Lower lobe of right lung (tissue), 2 donors: Measurements from ENCODE around the gene CPNE7. TPM values are rescaled to one million over a fixed set of nuclear protein-coding genes. Genes with fewer than 3 reads are reported as not detected.

Experiments
- ATAC-seq, 2 donors: fragments of 200-7000 bp; cut with Tn5 transposase; one replicate each; pipeline ENCODE4 v1.9.1; 2020 to 2022; ENCODE audit warnings: mild to moderate bottlenecking in 2 of 2, moderate library complexity in 2 of 2
- DNase-seq: peaks from one replicate; pipeline ENCODE4 v3.0.0-alpha.2; 2020
- H3K27ac ChIP-seq: fragments of 200-600 bp; one replicate; pipeline ENCODE4 v1.8.0; 2022
- H3K27me3 ChIP-seq: fragments of 200-600 bp; one replicate; pipeline ENCODE4 v1.8.0; 2022; ENCODE audit warnings: low read depth
- H3K36me3 ChIP-seq: fragments of 200-600 bp; one replicate; pipeline ENCODE4 v1.8.0; 2022; ENCODE audit warnings: mild to moderate bottlenecking
- H3K4me1 ChIP-seq: fragments of 200-600 bp; one replicate; pipeline ENCODE4 v1.8.0; 2022
- H3K4me3 ChIP-seq: fragments of 200-600 bp; one replicate; pipeline ENCODE4 v1.8.0; 2022; ENCODE audit warnings: mild to moderate bottlenecking
- H3K9me3 ChIP-seq: fragments of 200-600 bp; one replicate; pipeline ENCODE4 v1.8.0; 2022
- intact Hi-C: fragments of 100-400 bp; cut with DNase I; formaldehyde crosslinking; loops from one replicate; pipeline ENCODE4 v1.11.0; 2022
- total RNA-seq: library from RNA; stranded (reverse); fragmentation: NEBNext Ultra II Directional; extraction: Animal tissue kit (Norgen Biotek cat#: 25700); gene quantifications from one replicate; pipeline ENCODE4 v1.2.1, GENCODE V29; 2021
- TF ChIP-seq, protein P1 (sequence below): fragments of 200-600 bp; IDR thresholded peaks from one replicate; pipeline ENCODE4 v1.8.0; 2022; ENCODE audit warnings: antibody characterized with exemption, mild to moderate bottlenecking
- donor health status: DM: no; HTN: yes; CAD: no; lungs with severe emphysema.

CPNE7 gene
- total RNA-seq, 1 donor from 2014 or later: 0.35 TPM

DNA sequence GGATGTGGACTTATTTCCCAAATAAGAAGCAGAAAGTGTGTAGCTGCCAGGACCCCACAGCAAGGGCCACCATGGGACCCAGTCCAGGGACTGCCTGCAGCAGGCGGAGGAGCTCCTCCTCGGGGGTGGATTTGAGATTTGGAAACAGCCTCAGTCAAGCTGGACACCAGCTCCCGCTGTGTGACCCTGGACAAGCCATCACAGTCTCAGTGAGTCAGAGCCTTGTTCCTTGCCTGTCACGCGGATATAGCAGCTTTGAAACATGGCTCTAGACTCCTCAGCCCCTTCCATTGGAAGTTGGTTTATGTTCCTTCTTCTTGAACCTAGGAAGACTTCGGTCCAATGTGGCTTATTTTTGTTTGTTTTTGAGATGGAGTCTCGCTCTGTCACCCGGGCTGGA is 25.4 kb downstream of the CPNE7 start:
- no peak overlapping the region for H3K27ac ChIP-seq

DNA sequence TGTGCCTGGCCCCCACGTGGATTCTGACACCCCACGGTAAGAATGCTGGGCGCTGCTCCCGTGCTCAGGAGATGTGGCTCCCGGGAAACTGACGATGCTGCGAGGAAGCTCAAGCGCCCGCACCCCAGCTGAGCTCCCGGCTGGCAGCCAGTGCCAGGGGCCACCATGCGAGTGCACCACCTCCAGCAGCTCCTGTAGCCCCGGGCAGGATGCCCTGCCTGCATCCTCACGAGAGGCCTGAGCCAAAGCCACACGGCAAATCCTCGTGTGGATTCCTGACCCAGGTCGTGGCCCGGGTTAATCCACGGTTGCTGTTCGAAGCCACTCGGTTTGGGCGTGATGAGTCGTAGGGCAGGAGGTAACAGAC is 26.3 kb downstream of the CPNE7 start:
- DNase-seq (no peak), ATAC-seq (no peak)
- intact Hi-C loops: no loop called here

More for the DNA sequence above, 25.4 kb downstream of the CPNE7 start:
- Histone ChIP-seq H3K4me1 (peaks cover 12% of the 10 kb centered on the region), H3K27me3 (no peaks in the 10 kb centered on the region), H3K9me3 (no peaks in the 10 kb centered on the region), H3K4me3 (no peak overlapping the region), H3K36me3 (no peaks in the 10 kb centered on the region)
- intact Hi-C loops: no loop called here
- TF ChIP-seq, protein P1, sequence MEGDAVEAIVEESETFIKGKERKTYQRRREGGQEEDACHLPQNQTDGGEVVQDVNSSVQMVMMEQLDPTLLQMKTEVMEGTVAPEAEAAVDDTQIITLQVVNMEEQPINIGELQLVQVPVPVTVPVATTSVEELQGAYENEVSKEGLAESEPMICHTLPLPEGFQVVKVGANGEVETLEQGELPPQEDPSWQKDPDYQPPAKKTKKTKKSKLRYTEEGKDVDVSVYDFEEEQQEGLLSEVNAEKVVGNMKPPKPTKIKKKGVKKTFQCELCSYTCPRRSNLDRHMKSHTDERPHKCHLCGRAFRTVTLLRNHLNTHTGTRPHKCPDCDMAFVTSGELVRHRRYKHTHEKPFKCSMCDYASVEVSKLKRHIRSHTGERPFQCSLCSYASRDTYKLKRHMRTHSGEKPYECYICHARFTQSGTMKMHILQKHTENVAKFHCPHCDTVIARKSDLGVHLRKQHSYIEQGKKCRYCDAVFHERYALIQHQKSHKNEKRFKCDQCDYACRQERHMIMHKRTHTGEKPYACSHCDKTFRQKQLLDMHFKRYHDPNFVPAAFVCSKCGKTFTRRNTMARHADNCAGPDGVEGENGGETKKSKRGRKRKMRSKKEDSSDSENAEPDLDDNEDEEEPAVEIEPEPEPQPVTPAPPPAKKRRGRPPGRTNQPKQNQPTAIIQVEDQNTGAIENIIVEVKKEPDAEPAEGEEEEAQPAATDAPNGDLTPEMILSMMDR: no peak
- ATAC-seq: no peak
- DNase-seq: no peak

DNA sequence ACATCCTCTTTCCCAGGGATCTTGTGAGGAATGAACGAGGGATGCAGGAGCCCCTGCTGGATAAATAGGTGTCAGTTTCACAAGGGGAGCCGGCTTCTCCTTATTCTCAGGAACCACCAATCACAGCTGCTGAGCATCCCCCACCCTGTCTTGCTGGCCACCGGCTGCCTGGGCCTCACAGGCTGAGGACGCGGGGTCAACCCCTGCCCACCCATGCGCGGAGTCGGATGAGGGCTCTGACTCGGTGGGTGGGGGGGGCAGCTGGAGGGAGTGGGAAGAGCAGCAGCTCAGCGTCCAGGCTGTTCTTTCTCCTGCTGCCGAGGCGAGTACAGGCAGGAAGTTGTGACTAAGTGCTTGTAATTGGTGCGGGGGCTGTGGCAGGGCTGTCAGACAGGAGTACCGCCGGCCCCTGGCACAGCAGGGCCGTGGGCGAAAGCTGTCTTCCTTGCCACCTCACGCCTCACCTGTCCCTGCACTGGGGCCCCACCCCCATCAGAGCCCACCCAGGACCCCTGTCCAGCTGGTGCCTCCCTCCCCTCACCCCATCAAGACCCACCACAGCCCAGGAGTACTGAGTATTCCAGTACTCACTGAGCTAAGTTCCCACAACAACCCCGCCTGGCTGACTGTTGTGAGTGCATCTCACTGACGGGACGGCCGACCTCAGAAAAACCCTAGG is 26.9 kb downstream of the CPNE7 start:
- Histone ChIP-seq H3K4me1 (peaks cover 12% of the 10 kb centered on the region), H3K27me3 (no peaks in the 10 kb centered on the region), H3K36me3 (no peaks in the 10 kb centered on the region), H3K4me3 (no peak overlapping the region), H3K27ac (no peak overlapping the region), H3K9me3 (no peaks in the 10 kb centered on the region)
- DNase-seq (no peak), ATAC-seq (peak; percentile 37 to 72)
- TF ChIP-seq, protein P1: no peak
- intact Hi-C loops: no loop called here

More for the DNA sequence above, 26.3 kb downstream of the CPNE7 start:
- H3K4me3 ChIP-seq: no peak overlapping the region
- H3K9me3 ChIP-seq: no peaks in the 10 kb centered on the region
- TF ChIP-seq, protein P1: no peak
- no peak overlapping the region for H3K27ac ChIP-seq
- H3K4me1 ChIP-seq: peaks cover 12% of the 10 kb centered on the region
- H3K36me3 ChIP-seq: no peaks in the 10 kb centered on the region
- no peaks in the 10 kb centered on the region for H3K27me3 ChIP-seq

DNA sequence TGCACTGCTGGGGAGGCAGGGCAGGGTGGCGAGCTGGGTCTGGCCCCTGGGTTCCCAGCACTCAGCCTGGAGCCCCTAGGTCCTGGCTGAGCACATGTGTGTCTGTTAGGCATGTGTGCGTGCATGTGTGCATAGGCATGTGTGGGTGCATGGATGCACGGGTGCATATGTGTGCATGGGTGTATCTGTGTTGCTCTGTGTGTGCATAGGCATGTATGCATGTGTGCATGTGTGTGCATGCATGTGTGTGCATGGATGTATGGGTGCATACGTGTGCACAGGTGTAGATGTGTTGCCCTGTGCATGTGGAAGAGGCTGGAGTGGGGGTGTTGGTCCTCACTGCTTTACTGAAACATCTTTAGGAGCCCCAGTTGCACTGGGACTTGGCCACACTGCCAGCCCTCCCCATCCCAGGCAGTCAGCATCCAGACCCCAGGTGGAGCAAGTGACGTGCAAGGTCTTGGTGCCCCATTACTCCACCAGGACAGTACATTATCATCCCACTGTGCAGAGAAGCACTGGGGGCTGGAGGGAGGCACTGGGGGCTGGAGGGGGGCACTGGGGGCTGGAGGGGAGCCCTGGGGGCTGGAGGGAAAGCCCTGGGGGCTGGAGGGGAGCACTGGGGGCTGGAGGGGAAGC is 27.5 kb downstream of the CPNE7 start:
- intact Hi-C loops: no loop called here
- Histone ChIP-seq H3K27ac (no peak overlapping the region), H3K9me3 (no peaks in the 10 kb centered on the region), H3K4me3 (no peak overlapping the region), H3K4me1 (peaks cover 12% of the 10 kb centered on the region), H3K27me3 (no peaks in the 10 kb centered on the region), H3K36me3 (no peaks in the 10 kb centered on the region)
- TF ChIP-seq, protein P1: no peak
- ATAC-seq: peak in 1 of 2 donors; percentile 10
- no peak for DNase-seq

DNA sequence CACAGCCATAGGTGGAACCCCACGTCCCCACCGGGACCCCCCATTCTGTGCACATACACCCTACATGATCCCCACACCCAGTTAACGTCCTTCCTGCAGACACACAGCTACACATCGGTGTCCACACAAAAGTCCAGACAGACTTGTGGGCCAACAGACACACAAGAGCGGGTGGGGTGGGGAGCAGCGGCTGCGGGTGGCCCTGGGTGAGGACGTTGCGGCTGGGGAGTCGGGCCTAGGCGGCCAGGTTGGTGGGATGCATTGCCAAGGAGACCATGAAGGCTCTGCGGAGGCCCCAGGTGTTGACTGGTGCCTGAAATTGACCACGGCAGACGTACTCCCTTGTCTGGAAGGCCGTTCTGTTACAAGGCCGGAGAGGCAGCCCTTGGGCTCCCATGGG is 29.2 kb downstream of the CPNE7 start:
- H3K27me3 ChIP-seq: no peaks in the 10 kb centered on the region
- no peak overlapping the region for H3K4me3 ChIP-seq
- TF ChIP-seq, protein P1: no peak
- no peak for DNase-seq
- no peaks in the 10 kb centered on the region for H3K36me3 ChIP-seq
- no peak overlapping the region for H3K27ac ChIP-seq
- no peak for ATAC-seq
- H3K4me1 ChIP-seq: peaks cover 12% of the 10 kb centered on the region
- H3K9me3 ChIP-seq: no peaks in the 10 kb centered on the region
- intact Hi-C loops: no loop called here
